Measurements from ENCODE around the gene MTHFS.
"Not testable (repeated sequence)": the region's sequence is repeated elsewhere in the genome, so short reads cannot be mapped to it uniquely, and the experiment has no call there.

- not testable (repeated sequence) for TF ChIP-seq CTCF (conservative IDR thresholded peaks at IDR 0.05; ENCODE audit: low read depth, low read length); EZH2 (IDR thresholded peaks at IDR 0.05; ENCODE audit: borderline replicate concordance, low read depth, low read length, poor library complexity, severe bottlenecking)
Measured at GRCh38 chr15:79909556-79910335, 12.9 kb upstream of the MTHFS start.

All from A673 (cell line).